ENCODE measurements around the gene CAMK1D.
"Not testable (repeated sequence)": the region's sequence is repeated elsewhere in the genome, so short reads cannot be mapped to it uniquely, and the experiment has no call there.

Gene CAMK1D

DNA sequence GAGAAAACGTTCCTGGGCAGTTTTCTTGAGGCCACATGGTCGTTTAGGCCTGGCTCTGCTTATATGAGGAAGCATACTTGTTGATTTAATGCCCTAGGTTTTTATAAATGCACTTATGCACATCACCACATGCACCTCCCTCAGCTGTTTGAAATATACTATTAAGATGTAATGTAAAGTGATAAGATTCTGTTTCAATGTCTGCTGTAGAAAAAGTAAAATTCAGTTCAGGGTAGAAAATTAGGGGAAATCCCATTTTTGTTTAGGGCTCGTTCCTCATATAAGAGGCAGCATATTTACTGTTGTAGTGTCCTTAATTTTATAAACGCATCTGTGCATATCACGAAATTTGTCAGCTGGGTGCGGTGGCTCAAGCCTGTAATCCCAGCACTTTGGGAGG, 7.8 kb upstream of the CAMK1D start:
- DNase-seq: no peak

DNA sequence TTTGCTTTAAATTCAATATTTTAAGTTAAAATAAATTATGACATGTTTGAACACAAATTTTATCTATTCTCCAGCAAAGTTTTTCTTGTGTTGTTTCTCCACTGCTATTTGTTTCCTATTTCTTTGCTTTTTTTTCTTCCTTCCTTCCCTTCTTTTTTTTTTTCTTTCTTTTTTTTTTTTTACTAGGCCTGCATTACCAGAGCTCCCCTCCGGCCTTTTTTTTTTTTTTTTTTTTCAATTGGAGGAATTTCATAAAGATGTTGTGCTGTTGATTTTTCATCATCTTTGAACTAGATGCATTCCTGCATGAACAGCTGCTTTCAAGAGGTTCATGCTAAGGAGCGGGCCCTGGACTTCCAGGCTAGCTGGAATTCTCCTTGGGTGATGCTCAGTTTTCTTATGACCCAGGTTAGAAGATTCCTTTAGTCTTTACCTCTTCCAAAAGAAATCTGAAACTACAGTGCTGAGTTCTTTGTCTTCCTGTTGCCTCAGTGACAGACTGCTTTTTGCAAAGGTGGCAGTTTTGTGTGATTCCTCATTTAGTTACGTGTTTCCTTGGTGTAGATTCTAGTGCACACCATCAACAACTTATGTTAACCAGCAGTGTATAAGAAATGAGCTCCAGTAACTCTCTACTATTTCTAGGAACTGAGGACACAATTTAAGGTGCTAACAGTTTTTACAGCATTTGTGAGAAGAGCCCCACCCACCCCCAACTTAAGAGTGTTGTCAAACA, 4.8 kb upstream of the CAMK1D start:
- DNase-seq: no peak

DNA sequence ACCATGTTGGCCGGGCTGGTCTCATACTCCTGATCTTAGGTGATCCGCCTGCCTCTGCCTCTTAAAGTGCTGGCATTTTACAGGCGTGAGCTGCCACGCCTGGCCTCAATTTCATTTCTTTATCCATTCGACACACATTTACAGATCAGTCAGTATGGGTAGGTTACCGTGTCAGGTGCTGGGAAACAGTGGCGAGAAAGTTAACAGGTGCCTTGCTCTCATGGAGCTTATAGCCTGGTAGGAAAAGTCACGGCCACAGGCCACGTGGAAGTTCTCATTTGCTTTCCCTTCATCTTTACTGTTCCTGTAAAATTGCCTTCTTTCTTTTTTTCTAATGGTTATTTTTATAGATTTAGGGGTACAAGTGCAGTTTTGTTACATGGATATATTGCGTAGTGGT, 2.6 kb upstream of the CAMK1D start:
- DNase-seq: no peak

DNA sequence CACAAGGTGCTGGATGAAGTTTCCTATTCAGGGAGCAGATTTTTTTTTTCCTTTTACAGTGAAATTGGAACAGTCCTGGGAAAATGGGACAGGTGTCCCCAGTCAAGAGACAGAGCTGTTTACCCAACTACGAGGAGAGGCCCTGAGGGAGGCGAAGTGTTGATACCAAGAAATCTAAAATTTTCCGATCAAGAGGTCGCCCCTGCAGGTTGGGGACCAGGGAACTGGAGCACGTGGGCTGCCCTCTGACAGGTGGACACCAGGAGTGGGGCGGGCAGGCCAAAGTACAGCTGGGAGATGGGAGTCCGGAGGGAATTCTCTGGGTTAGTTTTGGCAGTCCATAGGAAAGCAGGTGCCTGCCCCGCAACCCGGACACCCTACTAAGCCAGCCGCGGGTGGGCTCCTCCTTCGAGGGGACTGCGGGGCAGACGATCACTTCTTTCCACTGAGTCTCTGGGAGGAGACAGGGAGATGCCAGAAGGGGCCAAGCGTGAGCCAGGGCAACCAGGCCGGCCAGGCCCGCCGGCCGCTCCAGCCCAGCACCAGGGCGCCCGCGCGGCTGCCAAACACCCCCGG, 965 bp upstream of the CAMK1D start:
- DNase-seq: no peak

DNA sequence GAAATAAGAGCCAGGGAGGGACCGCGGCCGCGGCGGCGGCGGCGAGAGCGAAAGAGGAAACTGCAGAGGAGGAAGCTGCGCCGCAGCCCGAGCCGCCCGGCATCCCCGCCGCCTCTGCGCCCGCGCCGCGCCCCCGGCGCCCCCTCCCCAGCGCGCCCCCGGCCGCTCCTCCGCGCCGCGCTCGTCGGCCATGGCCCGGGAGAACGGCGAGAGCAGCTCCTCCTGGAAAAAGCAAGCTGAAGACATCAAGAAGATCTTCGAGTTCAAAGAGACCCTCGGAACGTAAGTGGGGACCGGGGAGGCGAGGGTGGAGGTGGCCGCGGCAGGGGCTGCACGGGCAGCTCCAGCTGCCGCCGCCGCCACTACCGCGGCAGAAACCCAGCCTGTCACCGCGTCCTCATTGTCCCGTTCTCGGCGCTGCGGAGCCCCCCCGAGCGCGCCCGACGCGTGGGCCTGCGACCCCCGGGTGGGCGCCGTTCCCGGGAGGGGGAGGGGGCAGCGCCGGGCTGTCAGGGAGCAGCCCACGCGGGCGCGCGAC, 351 bp downstream of the CAMK1D start:
- DNase-seq: no peak

DNA sequence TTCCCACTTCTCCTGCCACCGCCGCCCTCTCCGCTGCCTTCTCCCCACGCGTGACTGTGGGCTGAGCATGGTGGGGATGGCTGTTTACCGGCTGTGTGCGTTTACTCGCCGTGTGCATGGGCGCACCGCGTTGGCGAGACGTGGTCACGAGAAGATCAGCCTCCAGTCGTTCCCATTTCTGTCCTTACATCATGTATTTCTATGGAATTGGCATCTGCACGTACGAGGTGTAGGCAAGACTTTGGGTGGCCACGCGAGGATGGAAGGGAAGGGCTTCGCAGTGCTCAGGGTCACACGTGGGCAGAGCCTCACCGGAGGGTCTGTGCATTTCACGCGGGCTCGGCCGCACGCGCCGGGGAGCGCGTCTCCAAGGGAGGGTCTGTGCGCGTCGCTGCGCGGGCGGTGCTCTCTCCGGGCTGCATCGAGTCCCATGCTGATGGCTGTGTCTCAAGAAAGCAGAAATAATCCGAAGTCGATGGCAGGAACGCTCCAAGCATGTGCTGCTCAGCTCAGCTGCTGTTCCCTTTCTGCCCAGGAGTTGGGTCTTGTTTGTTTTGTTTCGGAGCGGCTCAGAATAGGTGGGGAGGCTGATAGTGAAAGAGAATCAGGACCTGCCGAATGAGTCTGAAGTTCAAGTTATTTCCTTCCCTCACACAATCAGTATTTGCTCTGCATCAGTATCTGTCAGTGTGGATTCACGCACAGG, 973 bp downstream of the CAMK1D start:
- DNase-seq: peak; percentile 60

DNA sequence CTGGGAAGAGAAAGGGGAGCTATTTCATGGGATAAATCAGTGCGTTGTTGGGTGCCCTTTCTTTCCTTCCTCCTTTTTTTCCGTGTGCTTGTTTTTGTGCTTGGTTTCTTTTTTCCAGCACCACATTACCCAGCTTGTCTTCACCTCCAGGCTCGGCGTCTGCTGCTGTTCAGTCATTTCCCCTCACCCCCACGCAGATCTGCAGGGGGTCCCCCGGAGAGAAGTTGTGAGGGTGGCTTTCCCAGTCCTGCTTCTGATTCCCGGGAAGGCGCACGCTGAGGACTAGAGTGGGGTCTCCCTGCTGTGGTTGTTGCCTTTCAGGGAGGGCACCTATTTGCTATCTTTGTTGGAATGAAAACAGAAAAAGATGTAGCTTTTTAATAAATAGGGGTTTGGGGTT, 1.6 kb downstream of the CAMK1D start:
- no peak for DNase-seq

DNA sequence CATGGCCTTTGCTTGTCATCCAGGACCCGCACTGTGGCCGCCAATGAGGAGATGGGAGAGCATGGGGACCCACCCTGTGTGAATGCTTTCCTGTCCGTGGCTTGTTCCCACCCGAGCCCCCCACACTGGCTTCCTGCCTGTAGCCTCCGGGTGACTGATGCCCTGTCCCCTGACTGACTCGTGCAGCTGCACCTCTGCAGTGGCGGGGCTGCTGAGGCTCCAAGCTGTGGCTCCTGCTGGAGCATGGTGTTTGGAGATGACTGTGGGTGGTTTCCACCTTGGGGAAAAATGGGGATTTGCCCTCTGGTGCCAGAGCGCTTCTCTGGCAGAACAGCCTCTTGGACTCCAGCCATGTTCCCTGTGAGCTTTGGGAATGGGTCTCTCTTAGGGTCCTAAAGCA, 2.1 kb downstream of the CAMK1D start:
- DNase-seq: peak; percentile 35

DNA sequence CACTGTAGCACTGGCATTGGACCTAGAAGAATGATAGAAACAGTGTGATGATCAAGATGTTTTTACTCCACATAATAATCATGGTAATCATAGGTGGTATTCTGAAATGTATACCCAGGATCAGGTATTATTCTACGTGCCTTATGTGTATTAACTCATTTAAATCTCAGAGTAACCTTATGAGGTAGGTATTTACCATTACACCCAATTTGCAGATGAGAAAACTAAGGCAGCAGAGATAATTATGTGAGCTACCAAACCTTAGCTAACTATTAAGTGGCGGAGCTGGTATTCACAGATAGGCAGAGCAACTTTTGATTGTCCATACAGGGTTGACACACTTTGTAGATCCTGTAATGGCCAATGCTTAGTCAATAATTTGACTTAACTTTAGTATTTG, 2.5 kb downstream of the CAMK1D start:
- DNase-seq: no peak

DNA sequence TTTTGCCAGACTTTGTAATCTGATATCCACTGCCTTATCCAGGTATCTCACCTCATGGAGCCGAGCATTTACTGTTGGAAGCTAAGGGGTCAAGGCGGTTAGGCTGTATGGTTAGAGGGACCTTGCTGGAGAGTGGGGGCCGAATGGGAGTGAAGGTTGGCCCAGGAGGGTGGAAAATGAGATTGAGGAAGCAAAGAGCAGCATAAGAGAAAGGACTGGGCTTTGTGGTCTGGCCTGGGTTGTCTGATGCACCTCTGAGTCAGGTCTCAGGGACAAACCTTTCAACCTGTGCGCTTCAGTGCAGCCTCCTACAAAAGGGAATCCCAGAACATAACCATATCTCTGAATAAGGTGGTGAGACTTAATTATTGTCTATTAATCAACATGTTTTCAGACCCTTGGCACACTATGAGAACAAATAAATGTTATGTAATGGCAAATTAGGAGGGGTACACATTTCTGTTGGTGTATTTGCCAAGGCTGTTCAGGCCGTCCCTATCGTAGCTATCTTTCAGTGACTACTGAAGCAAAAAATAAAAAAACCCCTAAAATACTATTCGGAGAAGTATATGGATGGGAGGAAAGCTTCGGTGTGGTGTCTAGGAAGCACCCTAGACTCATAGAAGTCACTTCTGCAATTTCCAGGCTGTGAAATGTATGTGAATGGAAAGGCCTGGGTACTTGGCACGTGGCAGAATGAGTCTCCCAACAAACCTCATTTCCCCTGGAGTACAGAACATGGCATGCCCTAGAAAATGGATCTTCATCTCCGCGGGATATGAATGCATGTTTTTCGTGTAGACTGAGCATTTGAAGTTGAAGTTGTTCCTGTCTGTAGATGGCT, 4.3 kb downstream of the CAMK1D start:
- DNase-seq: no peak

DNA sequence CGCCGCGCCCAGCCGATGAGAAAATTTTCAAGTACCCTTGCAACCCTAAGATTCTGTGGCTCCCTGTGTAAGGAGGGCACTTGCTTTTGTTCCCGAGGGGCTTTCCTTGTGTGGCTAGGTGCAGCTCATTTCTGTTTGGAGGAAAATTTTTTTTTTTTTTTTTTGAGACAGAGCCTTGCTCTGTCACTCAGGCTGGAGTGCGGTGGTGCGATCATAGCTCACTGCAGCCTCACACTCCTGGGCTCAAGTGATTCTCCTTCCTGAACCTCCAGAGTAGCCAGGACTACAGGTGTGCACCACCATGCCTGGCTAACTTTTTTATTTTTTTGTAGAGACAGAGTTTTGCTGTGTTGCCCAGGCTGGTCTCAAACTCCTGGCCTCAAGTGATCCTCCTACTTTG, 5.3 kb downstream of the CAMK1D start:
- not testable (repeated sequence) for DNase-seq

DNA sequence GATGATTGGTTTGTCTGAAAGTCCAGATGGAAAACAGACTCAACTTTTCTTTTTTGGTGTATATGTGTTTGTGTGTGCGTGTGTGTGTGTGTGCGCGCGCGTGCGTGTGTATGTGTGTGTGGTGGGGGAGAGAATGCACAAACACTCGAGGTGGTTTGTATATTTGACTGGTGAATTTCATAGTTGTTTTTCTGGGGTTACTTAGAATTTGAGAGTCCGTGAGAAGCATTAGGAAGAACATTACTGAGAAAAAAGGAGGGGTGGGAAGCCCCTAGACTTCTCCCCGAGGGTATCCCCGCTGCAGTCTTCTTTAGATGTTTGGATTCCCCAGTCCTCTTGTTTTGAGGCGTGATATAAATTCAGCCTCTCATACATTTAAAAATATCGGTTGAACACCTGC, 6.0 kb downstream of the CAMK1D start:
- no peak for DNase-seq

DNA sequence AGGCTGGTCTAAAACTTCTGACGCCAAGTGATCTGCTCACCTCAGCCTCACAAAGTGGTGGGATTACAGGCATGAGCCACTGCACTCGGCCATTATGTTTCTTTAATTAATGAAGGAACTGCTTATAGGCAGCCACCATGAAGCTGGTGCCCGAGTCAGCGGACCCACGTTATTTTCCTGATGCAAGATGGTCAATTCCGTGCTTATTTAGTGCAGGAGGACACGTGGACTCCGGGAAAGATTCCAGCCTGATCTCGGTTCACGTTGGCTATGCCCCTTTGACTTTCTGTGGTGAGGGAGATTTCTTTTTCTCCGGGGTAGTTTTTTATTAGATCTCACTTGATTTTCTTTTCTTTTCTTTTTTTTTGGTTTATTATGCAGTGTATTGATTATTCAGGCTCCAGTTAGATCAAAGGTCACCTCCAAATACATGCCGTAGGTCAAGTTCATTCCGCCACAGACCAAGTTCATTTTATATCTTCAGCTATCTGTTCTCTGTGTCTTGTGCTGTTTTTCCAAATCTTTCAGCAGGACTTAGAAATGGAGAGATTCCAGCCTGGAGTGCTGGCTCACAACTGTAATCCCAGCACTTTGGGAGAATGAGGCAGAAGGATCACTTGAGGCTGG, 8.3 kb downstream of the CAMK1D start:
- DNase-seq: no peak

DNA sequence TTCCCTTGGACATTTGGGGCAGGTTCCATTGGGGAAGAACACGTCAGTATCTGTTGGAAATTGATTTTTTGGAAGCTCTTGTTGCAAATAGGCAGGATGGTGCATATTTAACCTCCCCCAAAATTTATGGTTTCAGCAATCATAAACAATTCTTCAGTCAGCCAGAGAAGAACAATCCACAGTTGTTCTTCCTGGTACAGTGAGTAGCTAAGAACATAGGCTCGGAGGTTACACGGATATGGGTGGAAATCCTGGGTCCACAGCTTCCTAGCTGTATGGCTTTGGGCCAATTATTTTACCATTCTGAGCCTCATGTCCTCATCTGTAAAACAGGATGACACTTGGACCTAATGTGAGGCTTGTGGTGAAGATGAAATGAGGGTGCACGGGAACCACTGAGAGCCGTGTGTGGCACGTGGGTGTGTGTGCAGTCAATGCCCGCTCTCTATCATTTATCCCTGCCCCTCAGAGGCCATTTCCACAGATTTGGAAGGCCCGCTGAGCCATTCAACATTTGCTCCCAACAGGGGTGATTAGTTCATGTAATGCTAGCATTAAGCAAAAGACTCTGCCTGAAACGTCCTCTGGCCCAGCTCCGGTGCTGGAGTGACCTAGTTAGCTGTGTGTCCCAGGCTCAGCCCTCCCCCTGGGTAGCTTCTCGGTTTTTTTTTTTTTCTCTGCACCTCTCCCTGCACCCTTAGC, 9.7 kb downstream of the CAMK1D start:
- DNase-seq: no peak

DNA sequence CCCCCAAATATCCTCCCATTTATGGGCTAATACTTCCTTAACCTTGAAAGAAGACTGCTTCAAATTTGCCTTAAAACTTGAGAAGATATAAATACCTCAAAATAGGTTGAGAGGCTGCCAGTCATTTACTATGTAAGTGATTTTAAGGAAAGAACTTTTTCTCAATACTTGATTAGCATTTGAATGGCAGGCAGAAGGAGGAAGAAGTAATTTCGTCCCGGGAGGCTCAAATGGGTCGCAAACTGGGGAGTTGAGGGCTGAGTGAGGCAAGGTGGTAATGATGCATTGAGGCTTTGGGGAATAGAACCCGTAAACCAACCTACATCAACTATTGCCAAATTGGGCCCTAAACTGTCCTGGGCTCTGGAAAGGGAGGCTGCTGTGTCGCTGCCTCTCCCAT, 11.1 kb downstream of the CAMK1D start:
- no peak for DNase-seq

DNA sequence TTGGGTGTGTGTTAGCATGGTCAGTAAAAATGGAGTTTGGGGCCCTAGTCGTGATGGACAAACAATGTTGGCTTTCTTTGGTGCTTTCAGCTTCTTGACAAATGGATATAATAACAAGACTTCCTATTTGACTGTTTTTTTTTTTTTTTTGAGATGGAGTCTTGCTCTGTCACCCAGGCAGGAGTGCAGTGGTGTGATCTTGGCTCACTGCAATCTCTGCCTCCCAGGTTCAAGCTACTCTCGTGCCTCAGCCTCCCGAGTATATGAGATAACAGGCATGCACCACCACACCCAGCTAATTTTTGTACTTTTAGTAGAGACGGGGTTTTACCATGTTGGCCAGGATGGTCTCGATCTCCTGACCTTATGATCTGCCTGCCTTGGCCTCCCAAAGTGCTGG, 11.8 kb downstream of the CAMK1D start:
- not testable (repeated sequence) for DNase-seq

DNA sequence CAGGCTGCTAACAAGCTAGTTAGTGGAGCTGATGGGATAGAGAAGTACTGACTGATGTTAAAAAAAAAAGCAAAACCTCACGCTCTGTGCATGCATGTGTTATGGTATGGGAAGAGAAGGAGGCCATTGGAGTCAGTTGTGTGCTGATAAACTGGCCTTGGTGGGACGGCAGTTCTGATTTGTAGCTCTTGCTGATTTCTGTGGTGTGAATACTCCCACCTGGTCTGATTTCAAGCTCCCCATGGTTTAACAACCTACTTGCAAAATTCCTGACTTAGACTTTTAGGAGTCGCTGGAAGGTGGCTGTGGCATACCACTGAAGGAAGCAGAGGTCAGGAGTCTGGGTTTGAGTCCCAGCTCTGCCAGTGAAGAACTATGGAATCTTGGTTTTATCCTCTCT, 15.2 kb downstream of the CAMK1D start:
- no peak for DNase-seq

DNA sequence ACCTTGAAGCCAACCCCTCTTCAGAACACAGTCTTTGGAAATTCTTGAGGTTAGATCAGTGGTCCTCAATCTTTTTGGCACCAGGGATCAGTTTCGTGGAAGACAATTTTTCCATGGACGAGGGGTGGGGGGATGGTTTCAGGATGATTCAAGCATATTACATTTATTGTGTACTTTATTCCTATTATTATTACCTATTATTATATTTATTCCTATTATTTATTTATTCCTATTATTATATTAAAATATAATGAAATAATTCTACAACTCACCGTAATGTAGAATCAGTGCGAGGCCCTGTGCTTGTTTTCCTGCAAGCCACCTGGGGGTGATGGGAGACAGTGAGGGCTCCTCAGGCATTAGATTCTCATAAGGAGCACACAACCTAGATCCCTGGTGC, 17.9 kb downstream of the CAMK1D start:
- no peak for DNase-seq

DNA sequence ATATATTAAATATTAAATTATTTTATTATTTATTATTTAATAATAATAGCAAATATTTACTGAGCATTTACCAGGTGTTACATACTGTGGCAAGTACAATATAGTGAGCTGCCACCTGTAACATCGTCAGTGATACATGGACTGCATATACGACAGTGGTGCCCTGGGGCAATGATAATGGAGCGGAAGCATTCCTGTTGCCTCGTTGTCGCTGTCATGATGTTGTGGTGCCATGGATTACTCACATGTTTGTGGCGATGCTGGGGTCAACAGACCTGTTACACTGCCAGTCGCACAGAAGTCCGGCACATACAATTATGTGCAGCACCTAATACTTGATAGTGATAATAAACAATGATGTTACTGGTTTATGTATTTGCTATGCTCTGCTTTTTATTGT, 20.6 kb downstream of the CAMK1D start:
- no peak for DNase-seq

DNA sequence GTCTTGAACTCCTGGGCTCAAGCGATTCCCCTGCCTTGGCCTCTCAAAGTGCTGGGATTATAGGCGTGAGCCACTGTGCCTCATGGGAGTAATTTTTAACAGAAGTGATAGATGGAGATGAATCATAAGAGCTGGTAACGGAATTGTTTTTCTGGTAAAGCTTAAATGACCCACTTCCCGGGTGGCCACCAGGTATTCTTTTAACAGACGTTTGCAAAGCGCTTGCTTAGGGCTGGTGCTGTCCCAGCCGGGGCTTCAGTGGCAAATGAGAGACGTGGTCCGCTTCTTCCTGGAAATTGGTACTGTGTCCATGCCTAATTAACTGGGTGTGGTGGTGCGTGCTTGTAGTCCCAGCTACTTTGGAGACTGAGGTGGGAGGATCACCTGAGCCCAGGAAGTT, 23.5 kb downstream of the CAMK1D start:
- no peak for DNase-seq

DNA sequence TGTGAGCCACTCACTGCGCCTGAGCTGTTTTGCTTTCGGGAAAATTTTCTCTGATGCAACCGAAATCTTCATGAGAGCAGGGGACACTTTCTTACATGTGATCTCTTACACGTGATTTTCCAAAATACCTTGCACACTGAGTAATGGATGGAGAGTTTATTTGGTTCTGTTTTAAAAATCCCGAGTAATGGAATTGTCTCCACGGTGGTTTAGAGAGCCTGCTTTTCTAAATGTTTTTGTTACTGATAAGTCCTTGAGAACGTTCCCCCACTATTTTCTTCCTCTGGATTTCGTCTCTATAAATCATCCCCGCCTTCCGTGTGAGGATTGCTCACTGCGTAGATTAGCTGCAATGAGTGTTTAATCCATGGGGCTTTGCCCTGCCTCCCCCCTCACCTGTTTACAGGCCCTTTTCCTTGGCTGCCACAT, 25.7 kb downstream of the CAMK1D start:
- no peak for DNase-seq

DNA sequence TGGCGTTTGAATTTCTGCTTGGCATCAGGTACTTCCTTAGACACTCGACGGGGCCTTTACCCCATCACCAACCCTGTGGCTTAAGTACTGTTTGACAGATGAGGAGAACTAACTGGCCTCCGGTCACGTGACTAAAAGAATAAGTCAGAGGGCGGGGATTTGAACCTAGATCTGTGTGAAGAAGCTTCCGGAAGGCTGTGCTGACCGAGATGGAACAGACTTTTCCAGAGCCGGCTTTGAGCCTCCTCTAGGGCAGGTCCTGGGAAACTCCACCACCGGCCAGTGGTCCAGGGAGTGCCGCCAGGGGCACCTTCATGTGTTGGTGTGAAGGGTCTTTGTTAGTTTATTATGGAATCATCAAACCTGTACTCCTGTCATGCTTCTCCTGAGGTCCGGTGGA, 26.9 kb downstream of the CAMK1D start:
- no peak for DNase-seq

Measured in right hindlimb (tissue), 1 donor.